Activated naive CD4-positive, alpha-beta T cell treated with anti-CD3 and anti-CD28 coated beads, Interleukin-2, amount 10 ng/mL, durations not matched to agents 7 days and 5 days (primary cell): ENCODE measurements around the gene GABRR2.

Source experiments
- CTCF ChIA-PET: fragments of 350-600 bp; sonication (Branson Sonifier 250); formaldehyde crosslinking; loops from one replicate; lab custom pipeline; 2021; ENCODE audit warnings: antibody characterized with exemption; lab: Charles Lee
- DNase-seq: peaks from one replicate; pipeline ENCODE4 v3.0.0-alpha.2; 2020
- H3K27ac Mint-ChIP-seq: one replicate; pipeline ENCODE4 v1.8.0; 2021; ENCODE audit warnings: mild to moderate bottlenecking, moderate library complexity, mixed read lengths
- H3K27me3 Mint-ChIP-seq: one replicate; pipeline ENCODE4 v1.8.0; 2021; ENCODE audit warnings: mild to moderate bottlenecking, mixed read lengths
- H3K36me3 Mint-ChIP-seq: one replicate; pipeline ENCODE4 v1.8.0; 2021; ENCODE audit warnings: mixed read lengths
- H3K4me1 Mint-ChIP-seq: one replicate; pipeline ENCODE4 v1.8.0; 2021; ENCODE audit warnings: mixed read lengths
- H3K4me3 Mint-ChIP-seq: one replicate; pipeline ENCODE4 v1.8.0; 2021; ENCODE audit warnings: mild to moderate bottlenecking, moderate library complexity, mixed read lengths
- H3K9me3 Mint-ChIP-seq: one replicate; pipeline ENCODE4 v1.8.0; 2021; ENCODE audit warnings: mixed read lengths

Gene GABRR2

GRCh38 chr6:89350281-89350966, 35.3 kb upstream of the GABRR2 start:
- no peak for DNase-seq
- CTCF ChIA-PET: interaction anchor here (0.6 to 2.5 kb wide), 10 partner anchors 17 to 367 kb away, joined by 3 to 19 read pairs (median 4); no protein-coding TSS in a partner anchor
- H3K4me1 Mint-ChIP-seq: peaks cover 56% of the 10 kb centered on the region

GRCh38 chr6:89348372-89348771, 33.3 kb upstream of the GABRR2 start:
- CTCF ChIA-PET: interaction anchor here (1.5 to 2.5 kb wide), 2 partner anchors 23 to 28 kb away, joined by 5 to 13 read pairs; no protein-coding TSS in a partner anchor
- DNase-seq: no peak

More at GRCh38 chr6:89350281-89350966, 35.3 kb upstream of the GABRR2 start:
- Mint-ChIP-seq H3K27ac (peak overlapping the region; percentile 93), H3K27me3 (no peaks in the 10 kb centered on the region), H3K9me3 (no peaks in the 10 kb centered on the region), H3K4me3 (peak overlapping the region; percentile 96), H3K36me3 (peaks cover 18% of the 10 kb centered on the region)

GRCh38 chr6:89347825-89348224, 32.7 kb upstream of the GABRR2 start:
- peaks cover 48% of the 10 kb centered on the region for H3K4me1 Mint-ChIP-seq
- no peak overlapping the region for H3K4me3 Mint-ChIP-seq
- CTCF ChIA-PET: interaction anchor here (1.0 to 1.6 kb wide), 2 partner anchors 13 to 365 kb away, joined by 4 to 5 read pairs; no protein-coding TSS in a partner anchor
- no peak for DNase-seq
- no peaks in the 10 kb centered on the region for H3K9me3 Mint-ChIP-seq
- H3K27ac Mint-ChIP-seq: no peak overlapping the region
- no peaks in the 10 kb centered on the region for H3K27me3 Mint-ChIP-seq
- H3K36me3 Mint-ChIP-seq: peaks cover 21% of the 10 kb centered on the region

More at GRCh38 chr6:89348372-89348771, 33.3 kb upstream of the GABRR2 start:
- Mint-ChIP-seq H3K4me3 (no peak overlapping the region), H3K4me1 (peaks cover 51% of the 10 kb centered on the region), H3K27ac (no peak overlapping the region), H3K36me3 (peaks cover 20% of the 10 kb centered on the region), H3K27me3 (no peaks in the 10 kb centered on the region), H3K9me3 (no peaks in the 10 kb centered on the region)

- no peak for DNase-seq
- CTCF ChIA-PET: interaction anchor here (0.6 to 1.6 kb wide), 2 partner anchors 262 to 364 kb away, joined by 3 to 4 read pairs; no protein-coding TSS in a partner anchor
- no peaks in the 10 kb centered on the region for H3K27me3 Mint-ChIP-seq
- H3K4me1 Mint-ChIP-seq: peaks cover 42% of the 10 kb centered on the region
- no peak overlapping the region for H3K27ac Mint-ChIP-seq
- H3K4me3 Mint-ChIP-seq: no peak overlapping the region
- H3K9me3 Mint-ChIP-seq: no peaks in the 10 kb centered on the region
- H3K36me3 Mint-ChIP-seq: peaks cover 24% of the 10 kb centered on the region
These were observed 31.3 kb upstream of the GABRR2 start for GRCh38 chr6:89346433-89346832.

- CTCF ChIA-PET: no interaction called here
- no peak overlapping the region for H3K27ac Mint-ChIP-seq
- no peak for DNase-seq
- H3K9me3 Mint-ChIP-seq: no peaks in the 10 kb centered on the region
- peaks cover 42% of the 10 kb centered on the region for H3K36me3 Mint-ChIP-seq
- H3K27me3 Mint-ChIP-seq: no peaks in the 10 kb centered on the region
- peaks cover 10% of the 10 kb centered on the region for H3K4me1 Mint-ChIP-seq
- no peak overlapping the region for H3K4me3 Mint-ChIP-seq
These were observed 24.5 kb upstream of the GABRR2 start for GRCh38 chr6:89339565-89339964.

GRCh38 chr6:89335164-89335563, 20.1 kb upstream of the GABRR2 start:
- H3K9me3 Mint-ChIP-seq: no peaks in the 10 kb centered on the region
- no peak overlapping the region for H3K27ac Mint-ChIP-seq
- no peak overlapping the region for H3K4me3 Mint-ChIP-seq
- peaks cover 45% of the 10 kb centered on the region for H3K36me3 Mint-ChIP-seq
- H3K4me1 Mint-ChIP-seq: peaks cover 4% of the 10 kb centered on the region
- H3K27me3 Mint-ChIP-seq: no peaks in the 10 kb centered on the region
- CTCF ChIA-PET: interaction anchor here (1.1 kb wide), 1 partner anchor 12 kb away, joined by 5 read pairs; no protein-coding TSS in a partner anchor
- no peak for DNase-seq

GRCh38 chr6:89330910-89331309, 15.8 kb upstream of the GABRR2 start:
- H3K36me3 Mint-ChIP-seq: peaks cover 43% of the 10 kb centered on the region
- H3K4me3 Mint-ChIP-seq: no peak overlapping the region

GRCh38 chr6:89328976-89329375, 13.9 kb upstream of the GABRR2 start:
- Mint-ChIP-seq H3K36me3 (peaks cover 46% of the 10 kb centered on the region), H3K4me1 (no peaks in the 10 kb centered on the region), H3K27ac (no peak overlapping the region), H3K9me3 (no peaks in the 10 kb centered on the region), H3K4me3 (no peak overlapping the region), H3K27me3 (no peaks in the 10 kb centered on the region)
- DNase-seq: no peak
- CTCF ChIA-PET: interaction anchor here (1.5 kb wide), 1 partner anchor 9 kb away, joined by 3 read pairs; no protein-coding TSS in a partner anchor

More at GRCh38 chr6:89330910-89331309, 15.8 kb upstream of the GABRR2 start:
- CTCF ChIA-PET: no interaction called here
- H3K27me3 Mint-ChIP-seq: no peaks in the 10 kb centered on the region
- H3K27ac Mint-ChIP-seq: no peak overlapping the region
- DNase-seq: no peak
- no peaks in the 10 kb centered on the region for H3K9me3 Mint-ChIP-seq
- no peaks in the 10 kb centered on the region for H3K4me1 Mint-ChIP-seq

GRCh38 chr6:89324304-89324703, 9.2 kb upstream of the GABRR2 start:
- no peaks in the 10 kb centered on the region for H3K4me1 Mint-ChIP-seq
- no peak overlapping the region for H3K4me3 Mint-ChIP-seq
- H3K27ac Mint-ChIP-seq: no peak overlapping the region
- H3K9me3 Mint-ChIP-seq: no peaks in the 10 kb centered on the region
- peaks cover 43% of the 10 kb centered on the region for H3K36me3 Mint-ChIP-seq
- H3K27me3 Mint-ChIP-seq: no peaks in the 10 kb centered on the region
- CTCF ChIA-PET: no interaction called here
- DNase-seq: no peak

GRCh38 chr6:89323511-89323971, 8.4 kb upstream of the GABRR2 start:
- peaks cover 38% of the 10 kb centered on the region for H3K36me3 Mint-ChIP-seq
- H3K27me3 Mint-ChIP-seq: no peaks in the 10 kb centered on the region

GRCh38 chr6:89321131-89321970, 6.3 kb upstream of the GABRR2 start:
- H3K36me3 Mint-ChIP-seq: peaks cover 29% of the 10 kb centered on the region
- H3K4me1 Mint-ChIP-seq: no peaks in the 10 kb centered on the region
- no peak overlapping the region for H3K4me3 Mint-ChIP-seq
- no peak overlapping the region for H3K27ac Mint-ChIP-seq
- no peaks in the 10 kb centered on the region for H3K9me3 Mint-ChIP-seq
- DNase-seq: no peak
- H3K27me3 Mint-ChIP-seq: no peaks in the 10 kb centered on the region
- CTCF ChIA-PET: no interaction called here

More at GRCh38 chr6:89323511-89323971, 8.4 kb upstream of the GABRR2 start:
- Mint-ChIP-seq H3K4me1 (no peaks in the 10 kb centered on the region), H3K9me3 (no peaks in the 10 kb centered on the region), H3K27ac (no peak overlapping the region), H3K4me3 (no peak overlapping the region)
- CTCF ChIA-PET: no interaction called here
- DNase-seq: no peak

GRCh38 chr6:89320012-89320559, 5.0 kb upstream of the GABRR2 start:
- H3K36me3 Mint-ChIP-seq: peaks cover 28% of the 10 kb centered on the region
- no peaks in the 10 kb centered on the region for H3K4me1 Mint-ChIP-seq
- no peak overlapping the region for H3K27ac Mint-ChIP-seq
- H3K9me3 Mint-ChIP-seq: no peaks in the 10 kb centered on the region
- CTCF ChIA-PET: interaction anchor here (1.3 kb wide), 1 partner anchor 9 kb away, joined by 3 read pairs; no protein-coding TSS in a partner anchor
- DNase-seq: no peak
- no peaks in the 10 kb centered on the region for H3K27me3 Mint-ChIP-seq
- H3K4me3 Mint-ChIP-seq: no peak overlapping the region

- Mint-ChIP-seq H3K9me3 (no peaks in the 10 kb centered on the region), H3K4me3 (no peak overlapping the region), H3K36me3 (peaks cover 11% of the 10 kb centered on the region), H3K27me3 (no peaks in the 10 kb centered on the region), H3K4me1 (no peaks in the 10 kb centered on the region), H3K27ac (no peak overlapping the region)
- CTCF ChIA-PET: interaction anchor here (1.2 kb wide), 1 partner anchor 49 kb away, joined by 4 read pairs; no protein-coding TSS in a partner anchor
- DNase-seq: no peak
These were observed 2.0 kb upstream of the GABRR2 start for GRCh38 chr6:89317067-89317466.

GRCh38 chr6:89314692-89315091, 407 bp downstream of the GABRR2 start:
- Mint-ChIP-seq H3K27me3 (peaks cover 7% of the 10 kb centered on the region), H3K4me1 (no peaks in the 10 kb centered on the region), H3K27ac (no peak overlapping the region), H3K9me3 (no peaks in the 10 kb centered on the region), H3K36me3 (peaks cover 4% of the 10 kb centered on the region), H3K4me3 (no peak overlapping the region)
- DNase-seq: no peak
- CTCF ChIA-PET: no interaction called here
